GM23338 (cell line): ENCODE measurements around the gene SH3RF2.

Source experiments
- EZH2phosphoT487 ChIP-seq: fragments of 200-600 bp; sonication (generic); IDR thresholded peaks from one replicate; pipeline ENCODE4 v1.8.1; 2018; ENCODE audit warnings: antibody characterized with exemption; ENCODE audit not compliant: unreplicated experiment
- TF ChIP-seq, protein P1 (sequence below), 2 experiments: fragments of 200-600 bp in 1 of 2; sonication (generic) in 1 of 2; conservative IDR thresholded peaks; 2 replicates each; pipeline versions ENCODE4 v1.5.1 to v1.6.1; 2016 to 2017; ENCODE audit warnings: antibody characterized with exemption in 2 of 2, low read depth in 2 of 2, mild to moderate bottlenecking in 2 of 2, moderate library complexity in 1 of 2

DNA sequence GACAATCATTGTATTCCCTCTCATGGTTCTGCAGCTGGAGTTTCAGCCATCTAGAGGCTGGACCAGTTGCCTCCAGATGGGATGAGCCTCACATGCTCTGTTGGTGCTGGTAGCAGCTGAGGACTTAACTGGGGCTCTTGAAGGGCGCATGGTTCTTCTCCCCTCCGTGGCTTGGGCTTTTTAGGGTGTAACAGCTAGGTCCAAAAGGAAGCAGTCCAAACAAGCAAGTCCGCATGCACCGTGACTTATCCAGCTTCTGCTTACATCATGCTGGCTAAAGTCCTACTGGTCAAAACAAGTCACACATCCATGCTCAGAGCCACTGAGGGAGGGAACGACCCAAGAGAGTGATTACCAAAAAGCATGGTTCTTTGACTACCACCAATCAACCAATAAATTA, 31.6 kb upstream of the SH3RF2 start:
- TF ChIP-seq, protein P1, sequence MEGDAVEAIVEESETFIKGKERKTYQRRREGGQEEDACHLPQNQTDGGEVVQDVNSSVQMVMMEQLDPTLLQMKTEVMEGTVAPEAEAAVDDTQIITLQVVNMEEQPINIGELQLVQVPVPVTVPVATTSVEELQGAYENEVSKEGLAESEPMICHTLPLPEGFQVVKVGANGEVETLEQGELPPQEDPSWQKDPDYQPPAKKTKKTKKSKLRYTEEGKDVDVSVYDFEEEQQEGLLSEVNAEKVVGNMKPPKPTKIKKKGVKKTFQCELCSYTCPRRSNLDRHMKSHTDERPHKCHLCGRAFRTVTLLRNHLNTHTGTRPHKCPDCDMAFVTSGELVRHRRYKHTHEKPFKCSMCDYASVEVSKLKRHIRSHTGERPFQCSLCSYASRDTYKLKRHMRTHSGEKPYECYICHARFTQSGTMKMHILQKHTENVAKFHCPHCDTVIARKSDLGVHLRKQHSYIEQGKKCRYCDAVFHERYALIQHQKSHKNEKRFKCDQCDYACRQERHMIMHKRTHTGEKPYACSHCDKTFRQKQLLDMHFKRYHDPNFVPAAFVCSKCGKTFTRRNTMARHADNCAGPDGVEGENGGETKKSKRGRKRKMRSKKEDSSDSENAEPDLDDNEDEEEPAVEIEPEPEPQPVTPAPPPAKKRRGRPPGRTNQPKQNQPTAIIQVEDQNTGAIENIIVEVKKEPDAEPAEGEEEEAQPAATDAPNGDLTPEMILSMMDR (conservative IDR thresholded peaks at IDR 0.05; ENCODE audit: low read depth in 2 of 2) = no peak
- TF ChIP-seq EZH2phosphoT487 = no peak
